K562 (cell line): Measurements from ENCODE around the gene PRDX4. TPM values are rescaled to one million over a fixed set of nuclear protein-coding genes. Genes with fewer than 3 reads are reported as not detected.

ENCODE experiments used
- CBFA2T2 ChIP-seq: fragments of 450-650 bp; conservative IDR thresholded peaks from 2 replicates; pipeline ENCODE4 v1.6.1; 2017; ENCODE audit warnings: mild to moderate bottlenecking
- ELK1 ChIP-seq: sonication (generic); formaldehyde crosslinking; IDR thresholded peaks from 2 replicates; pipeline ENCODE4 v1.8.1; 2022; ENCODE audit warnings: missing genetic modification reagents
- GMEB1 ChIP-seq: fragments of 250-450 bp; sonication (Bioruptor Pico); IDR thresholded peaks from 2 replicates; pipeline ENCODE4 v1.4.0; 2020; ENCODE audit warnings: mild to moderate bottlenecking
- KDM4B ChIP-seq, 2 experiments: fragments of 450-650 bp in 1 of 2; sonication (generic) in 1 of 2; IDR thresholded peaks; 2 replicates each; pipeline ENCODE4 v1.6.1; 2016 to 2017; ENCODE audit warnings: borderline replicate concordance in 2 of 2, antibody characterized with exemption in 1 of 2, low read depth in 1 of 2, mild to moderate bottlenecking in 1 of 2
- PCBP1 ChIP-seq: fragments of 200-400 bp; formaldehyde crosslinking; IDR thresholded peaks from 2 replicates; pipeline ENCODE4 v1.6.1; 2018; ENCODE audit warnings: mild to moderate bottlenecking, low read depth, low read length; ENCODE audit not compliant: poor library complexity, severe bottlenecking
- RCOR1 ChIP-seq, 2 experiments: IDR thresholded peaks; 2 replicates each; pipeline ENCODE4 v1.6.1; 2012; ENCODE audit warnings: low read depth in 2 of 2, low read length in 2 of 2, borderline replicate concordance in 1 of 2, improper control_type of control experiment in 1 of 2
- TCFL5 ChIP-seq: fragments of 250-450 bp; sonication (Bioruptor Pico); conservative IDR thresholded peaks from 2 replicates; pipeline ENCODE4 v1.6.1; 2021; ENCODE audit warnings: mild to moderate bottlenecking, moderate library complexity, matching md5 sums
- ZBTB26 ChIP-seq: fragments of 450-650 bp; formaldehyde crosslinking; IDR thresholded peaks from 2 replicates; pipeline ENCODE4 v1.4.0; 2022; ENCODE audit warnings: missing genetic modification characterization
- ZHX1 ChIP-seq: fragments of 150-350 bp; conservative IDR thresholded peaks from 2 replicates; pipeline ENCODE4 v1.6.1; 2014; ENCODE audit warnings: low read length
- ZNF212 ChIP-seq: fragments of 450-650 bp; formaldehyde crosslinking; IDR thresholded peaks from 2 replicates; pipeline ENCODE4 v1.4.0; 2020; ENCODE audit warnings: mild to moderate bottlenecking
- polyA plus RNA-seq, 8 experiments: library from polyadenylated mRNA; depleted of rRNA in 4 of 8; stranded (reverse) in 5 of 8; unstranded in 3 of 8; fragments of >200 nt; fragmentation: Nextera tagmentation in 2 of 8; fragmentation: Illumina TruSeq in 1 of 8; extraction: Ambion mirVana in 2 of 8; extraction: Trizol in 1 of 8; gene quantifications; 2 replicates each; pipeline versions ENCODE4 v1.2.1 to v1.2.3, GENCODE V29; 2011 to 2014; ENCODE audit warnings: inconsistent platforms in 1 of 8, missing spikeins in 1 of 8
- total RNA-seq, 7 experiments: library from RNA; depleted of rRNA in 6 of 7; stranded (reverse); fragments of >200 nt in 6 of 7; fragmentation: Illumina TruSeq in 2 of 7; extraction: Trizol in 2 of 7; gene quantifications; 2 replicates each; pipeline versions ENCODE4 v1.2.1 to v1.2.3, GENCODE V29; 2011 to 2021; ENCODE audit warnings: low replicate concordance in 1 of 7
- TF ChIP-seq, protein P1 (sequence below): fragments of 450-650 bp; formaldehyde crosslinking; IDR thresholded peaks from 2 replicates; pipeline ENCODE4 v1.4.0; 2020; ENCODE audit warnings: mild to moderate bottlenecking, moderate library complexity
- TF ChIP-seq, protein P2 (sequence below): IDR thresholded peaks from 2 replicates; pipeline ENCODE4 v1.6.1; 2014; ENCODE audit warnings: antibody characterized with exemption
- TF ChIP-seq, protein P3 (sequence below): fragments of 250-450 bp; sonication (Bioruptor Pico); IDR thresholded peaks from 2 replicates; pipeline ENCODE4 v1.8.0; 2022; ENCODE audit warnings: moderate library complexity, mild to moderate bottlenecking, inconsistent platforms

PRDX4 gene
- total and polyA plus RNA-seq, 9 of the 15 experiments (the other 6 are each of a cell fraction or from before 2014, with no cell fraction given) = 28.6 to 253 (median 153) TPM

DNA sequence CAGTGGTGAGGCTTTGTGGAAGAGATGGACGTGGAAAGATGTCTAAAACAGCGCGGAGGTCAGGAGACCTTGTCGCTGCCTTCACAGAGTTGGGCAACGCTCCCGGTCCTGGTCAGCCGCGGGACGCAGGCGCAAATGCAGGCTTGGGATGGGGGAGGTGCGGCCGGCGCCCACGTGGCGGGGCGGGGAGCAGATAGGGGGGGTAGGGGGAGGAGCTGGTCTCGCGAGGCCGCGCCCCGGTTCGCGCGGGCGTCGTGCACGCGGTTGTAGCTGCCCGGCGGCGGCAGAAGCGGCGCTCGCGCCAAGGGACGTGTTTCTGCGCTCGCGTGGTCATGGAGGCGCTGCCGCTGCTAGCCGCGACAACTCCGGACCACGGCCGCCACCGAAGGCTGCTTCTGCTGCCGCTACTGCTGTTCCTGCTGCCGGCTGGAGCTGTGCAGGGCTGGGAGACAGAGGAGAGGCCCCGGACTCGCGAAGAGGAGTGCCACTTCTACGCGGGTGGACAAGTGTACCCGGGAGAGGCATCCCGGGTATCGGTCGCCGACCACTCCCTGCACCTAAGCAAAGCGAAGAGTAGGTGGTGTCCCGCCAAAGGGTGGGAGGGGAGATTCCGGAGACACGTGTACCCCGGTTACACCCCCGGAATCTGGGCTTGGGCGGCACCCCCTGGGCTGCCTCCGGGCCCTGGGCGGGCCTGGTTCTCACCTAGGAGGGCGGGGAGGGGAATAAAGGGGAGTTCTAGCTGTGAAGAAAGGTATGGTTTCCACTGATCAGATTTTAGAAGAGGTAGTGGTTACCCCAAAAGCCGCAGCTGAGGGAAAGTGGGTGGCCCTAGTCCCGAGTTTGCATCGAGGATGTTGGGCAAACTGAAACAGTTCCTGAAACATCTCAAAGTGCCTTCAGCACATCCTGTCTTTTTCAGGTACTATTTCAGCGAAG lies at the start of gene PRDX4 (continued):
- no peak for TF ChIP-seq CBFA2T2
- peak; percentile 69 for TF ChIP-seq GMEB1 (CRISPR knock-in tag)
- no peak; a peak in 1 of 4 replicates for TF ChIP-seq RCOR1 (IDR thresholded peaks at IDR 0.05; ENCODE audit: borderline replicate concordance in 1 of 2, low read depth in 2 of 2, low read length in 2 of 2)
- no peak for TF ChIP-seq ZBTB26
- no peak for TF ChIP-seq ELK1 (CRISPR knock-in tag)
- no peak for TF ChIP-seq ZNF212
- TF ChIP-seq KDM4B (IDR thresholded peaks at IDR 0.05; ENCODE audit: borderline replicate concordance in 2 of 2, low read depth in 1 of 2) = no peak
- TF ChIP-seq, protein P1, sequence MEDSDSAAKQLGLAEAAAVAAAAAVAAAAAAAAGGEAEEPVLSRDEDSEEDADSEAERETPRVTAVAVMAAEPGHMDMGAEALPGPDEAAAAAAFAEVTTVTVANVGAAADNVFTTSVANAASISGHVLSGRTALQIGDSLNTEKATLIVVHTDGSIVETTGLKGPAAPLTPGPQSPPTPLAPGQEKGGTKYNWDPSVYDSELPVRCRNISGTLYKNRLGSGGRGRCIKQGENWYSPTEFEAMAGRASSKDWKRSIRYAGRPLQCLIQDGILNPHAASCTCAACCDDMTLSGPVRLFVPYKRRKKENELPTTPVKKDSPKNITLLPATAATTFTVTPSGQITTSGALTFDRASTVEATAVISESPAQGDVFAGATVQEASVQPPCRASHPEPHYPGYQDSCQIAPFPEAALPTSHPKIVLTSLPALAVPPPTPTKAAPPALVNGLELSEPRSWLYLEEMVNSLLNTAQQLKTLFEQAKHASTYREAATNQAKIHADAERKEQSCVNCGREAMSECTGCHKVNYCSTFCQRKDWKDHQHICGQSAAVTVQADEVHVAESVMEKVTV (CRISPR knock-in tag) = no peak
- TF ChIP-seq, protein P2, sequence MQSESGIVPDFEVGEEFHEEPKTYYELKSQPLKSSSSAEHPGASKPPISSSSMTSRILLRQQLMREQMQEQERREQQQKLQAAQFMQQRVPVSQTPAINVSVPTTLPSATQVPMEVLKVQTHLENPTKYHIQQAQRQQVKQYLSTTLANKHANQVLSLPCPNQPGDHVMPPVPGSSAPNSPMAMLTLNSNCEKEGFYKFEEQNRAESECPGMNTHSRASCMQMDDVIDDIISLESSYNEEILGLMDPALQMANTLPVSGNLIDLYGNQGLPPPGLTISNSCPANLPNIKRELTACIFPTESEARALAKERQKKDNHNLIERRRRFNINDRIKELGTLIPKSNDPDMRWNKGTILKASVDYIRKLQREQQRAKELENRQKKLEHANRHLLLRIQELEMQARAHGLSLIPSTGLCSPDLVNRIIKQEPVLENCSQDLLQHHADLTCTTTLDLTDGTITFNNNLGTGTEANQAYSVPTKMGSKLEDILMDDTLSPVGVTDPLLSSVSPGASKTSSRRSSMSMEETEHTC = peak; percentile 14; the same call in 1 of the 2 replicates
- TF ChIP-seq TCFL5 (CRISPR knock-in tag) = no peak
- no peak for TF ChIP-seq PCBP1
- TF ChIP-seq ZHX1 = no peak
- TF ChIP-seq, protein P3, sequence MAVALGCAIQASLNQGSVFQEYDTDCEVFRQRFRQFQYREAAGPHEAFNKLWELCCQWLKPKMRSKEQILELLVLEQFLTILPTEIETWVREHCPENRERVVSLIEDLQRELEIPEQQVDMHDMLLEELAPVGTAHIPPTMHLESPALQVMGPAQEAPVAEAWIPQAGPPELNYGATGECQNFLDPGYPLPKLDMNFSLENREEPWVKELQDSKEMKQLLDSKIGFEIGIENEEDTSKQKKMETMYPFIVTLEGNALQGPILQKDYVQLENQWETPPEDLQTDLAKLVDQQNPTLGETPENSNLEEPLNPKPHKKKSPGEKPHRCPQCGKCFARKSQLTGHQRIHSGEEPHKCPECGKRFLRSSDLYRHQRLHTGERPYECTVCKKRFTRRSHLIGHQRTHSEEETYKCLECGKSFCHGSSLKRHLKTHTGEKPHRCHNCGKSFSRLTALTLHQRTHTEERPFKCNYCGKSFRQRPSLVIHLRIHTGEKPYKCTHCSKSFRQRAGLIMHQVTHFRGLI (CRISPR knock-in tag) = no peak
